NCI-H2081 (cell line): ENCODE measurements around the gene C1QA.
A peak's percentile ranks its signal among the peaks of the same experiment; 100 is the strongest.

Source experiments
- DNase-seq, 2 experiments: peaks; one replicate each; lab custom pipeline; 2025; lab: John Stamatoyannopoulos, UW

The C1QA gene, protein sequence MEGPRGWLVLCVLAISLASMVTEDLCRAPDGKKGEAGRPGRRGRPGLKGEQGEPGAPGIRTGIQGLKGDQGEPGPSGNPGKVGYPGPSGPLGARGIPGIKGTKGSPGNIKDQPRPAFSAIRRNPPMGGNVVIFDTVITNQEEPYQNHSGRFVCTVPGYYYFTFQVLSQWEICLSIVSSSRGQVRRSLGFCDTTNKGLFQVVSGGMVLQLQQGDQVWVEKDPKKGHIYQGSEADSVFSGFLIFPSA

DNA sequence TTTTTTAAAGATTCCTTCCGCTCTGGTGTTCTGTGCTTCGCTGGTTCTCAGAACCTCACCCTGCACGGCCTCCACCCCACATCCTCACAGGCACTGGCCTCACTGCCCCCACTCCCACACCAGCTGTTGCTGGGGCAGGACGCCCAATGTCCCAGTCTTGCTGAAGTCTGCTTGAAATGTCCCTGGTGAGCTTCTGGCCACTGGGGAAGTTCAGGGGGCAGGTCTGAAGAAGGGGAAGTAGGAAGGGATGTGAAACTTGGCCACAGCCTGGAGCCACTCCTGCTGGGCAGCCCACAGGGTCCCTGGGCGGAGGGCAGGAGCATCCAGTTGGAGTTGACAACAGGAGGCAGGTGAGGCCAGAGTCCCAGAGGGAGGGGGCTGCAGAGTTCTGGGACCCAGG, at the start of gene C1QA:
Gene C1QA, plus strand, starts transcription at position 276 of the 400 bp plus-strand sequence. CDS start 989 bp downstream, outside the sequence.
- DNase-seq = no peak

DNA sequence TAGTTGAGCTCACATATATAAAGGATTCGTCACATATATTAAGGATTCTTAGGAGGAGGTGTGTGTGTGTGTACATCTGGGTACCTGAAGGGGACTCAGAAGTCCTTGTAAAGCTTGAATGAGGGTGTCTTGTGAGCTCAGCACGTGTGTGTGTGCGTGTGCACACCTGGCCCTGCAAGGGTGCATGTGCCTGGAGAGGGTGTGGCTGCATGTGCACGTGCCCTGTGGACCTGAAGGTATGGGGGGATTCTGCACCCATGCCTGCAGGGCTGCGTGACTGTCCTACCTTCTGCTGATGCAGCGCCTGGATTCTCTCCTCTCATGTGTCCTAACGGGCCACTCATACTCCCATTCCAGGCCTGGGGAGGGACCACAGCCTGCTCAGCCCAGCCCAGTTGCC, 49.2 kb upstream of the C1QA start:
- DNase-seq = no peak

DNA sequence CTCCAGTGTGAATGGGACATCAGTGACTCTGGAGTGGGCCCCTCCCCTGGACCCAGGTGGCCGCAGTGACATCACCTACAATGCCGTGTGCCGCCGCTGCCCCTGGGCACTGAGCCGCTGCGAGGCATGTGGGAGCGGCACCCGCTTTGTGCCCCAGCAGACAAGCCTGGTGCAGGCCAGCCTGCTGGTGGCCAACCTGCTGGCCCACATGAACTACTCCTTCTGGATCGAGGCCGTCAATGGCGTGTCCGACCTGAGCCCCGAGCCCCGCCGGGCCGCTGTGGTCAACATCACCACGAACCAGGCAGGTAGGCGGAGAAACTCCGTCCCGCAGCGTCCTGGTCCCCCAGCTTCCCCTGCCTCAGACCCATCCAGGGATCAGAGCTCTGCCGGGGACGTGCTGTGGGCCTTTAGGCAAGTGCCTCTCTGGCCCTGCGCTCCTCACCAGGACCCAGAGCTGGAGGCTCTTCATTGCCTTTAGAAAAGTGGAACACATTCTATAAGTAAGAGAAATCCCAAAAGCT, 47.5 kb upstream of the C1QA start:
- DNase-seq = no peak

DNA sequence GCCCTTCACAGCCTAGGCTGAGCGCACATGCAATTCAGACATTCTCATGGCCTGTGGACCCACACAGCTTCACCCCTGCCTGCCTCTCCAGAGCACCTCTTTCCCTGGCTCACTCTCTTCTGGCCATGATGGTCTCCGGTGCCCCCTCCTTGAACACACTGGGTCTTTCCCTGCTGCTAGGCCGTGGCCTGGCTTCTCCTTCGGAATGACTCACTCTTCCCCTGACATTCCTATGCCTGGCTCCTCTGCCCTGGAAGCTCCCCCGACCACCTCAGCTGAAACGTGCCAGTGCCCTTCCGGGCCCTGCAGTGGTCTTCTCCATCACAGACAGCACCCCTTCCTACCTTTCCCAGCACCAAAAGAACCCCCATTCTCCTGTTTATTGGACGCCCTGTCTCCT, 44.9 kb upstream of the C1QA start:
- no peak for DNase-seq

DNA sequence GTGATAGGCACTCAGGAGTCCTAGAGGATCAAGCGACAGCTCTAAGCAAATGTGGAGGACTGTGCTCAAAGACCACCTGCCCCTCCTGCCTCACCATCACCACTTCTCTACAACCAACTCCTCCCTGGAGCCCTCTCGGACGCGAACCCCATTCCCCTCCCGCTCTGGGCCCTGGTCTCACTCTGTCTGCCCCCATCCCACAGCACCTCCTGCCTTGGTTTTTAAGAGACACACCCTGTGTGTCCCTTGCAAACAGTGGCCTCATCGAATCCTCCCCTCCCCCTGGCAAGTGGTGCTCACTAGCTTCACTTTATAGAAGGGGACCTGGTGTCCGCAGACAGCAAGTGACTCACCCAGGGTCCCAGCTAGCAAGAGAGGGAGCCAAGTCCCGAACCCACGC, 44.4 kb upstream of the C1QA start:
- no peak for DNase-seq

DNA sequence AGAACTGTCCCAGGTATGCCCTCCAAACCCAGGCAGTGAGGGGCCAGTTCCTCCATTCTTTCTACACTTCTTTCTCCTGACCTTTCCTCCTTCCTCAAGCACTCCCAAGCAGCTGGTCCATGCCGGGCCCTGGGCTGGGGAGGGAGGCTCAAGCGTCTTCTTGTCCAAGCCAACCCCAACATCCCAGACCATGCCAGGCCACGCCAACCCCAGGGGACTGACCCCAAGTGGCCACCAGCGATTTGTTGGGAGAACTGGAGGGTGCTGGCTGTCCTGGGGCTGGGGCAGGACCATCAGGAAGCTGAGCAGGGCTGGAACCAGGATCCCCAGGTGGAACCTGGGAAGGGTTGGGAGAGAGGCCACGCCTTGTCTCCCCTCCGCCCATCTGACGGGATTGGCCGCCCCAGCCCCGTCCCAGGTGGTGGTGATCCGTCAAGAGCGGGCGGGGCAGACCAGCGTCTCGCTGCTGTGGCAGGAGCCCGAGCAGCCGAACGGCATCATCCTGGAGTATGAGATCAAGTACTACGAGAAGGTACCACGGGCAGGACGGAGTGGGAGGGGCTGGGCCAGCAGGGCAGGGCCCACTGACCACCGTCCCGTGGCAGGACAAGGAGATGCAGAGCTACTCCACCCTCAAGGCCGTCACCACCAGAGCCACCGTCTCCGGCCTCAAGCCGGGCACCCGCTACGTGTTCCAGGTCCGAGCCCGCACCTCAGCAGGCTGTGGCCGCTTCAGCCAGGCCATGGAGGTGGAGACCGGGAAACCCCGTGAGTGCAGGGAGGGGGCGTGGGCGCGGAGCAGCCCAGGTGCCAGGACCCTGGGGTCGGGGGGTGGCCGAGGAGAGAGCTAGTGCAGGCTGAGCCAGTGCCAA, 43.3 kb upstream of the C1QA start:
- no peak for DNase-seq

DNA sequence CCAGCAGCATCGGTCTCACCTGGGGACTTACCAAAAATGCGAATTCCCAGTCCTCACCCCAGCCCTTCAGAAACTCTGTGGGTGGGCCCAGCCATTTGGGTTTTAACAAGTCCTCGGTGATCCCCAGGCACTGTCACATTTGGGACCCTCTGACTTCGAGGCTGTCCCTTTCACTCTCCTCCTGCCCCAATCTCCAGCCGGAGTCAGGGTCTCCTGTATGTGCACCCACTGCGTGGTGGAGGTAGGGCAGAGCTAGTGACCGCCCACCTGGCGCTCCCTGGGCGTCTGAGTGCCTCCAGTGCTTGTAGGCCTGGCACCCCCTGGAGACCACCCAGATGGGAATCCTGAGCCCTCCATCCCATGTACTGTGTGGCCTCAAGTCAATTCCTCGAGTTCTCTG, 42.0 kb upstream of the C1QA start:
- no peak for DNase-seq

DNA sequence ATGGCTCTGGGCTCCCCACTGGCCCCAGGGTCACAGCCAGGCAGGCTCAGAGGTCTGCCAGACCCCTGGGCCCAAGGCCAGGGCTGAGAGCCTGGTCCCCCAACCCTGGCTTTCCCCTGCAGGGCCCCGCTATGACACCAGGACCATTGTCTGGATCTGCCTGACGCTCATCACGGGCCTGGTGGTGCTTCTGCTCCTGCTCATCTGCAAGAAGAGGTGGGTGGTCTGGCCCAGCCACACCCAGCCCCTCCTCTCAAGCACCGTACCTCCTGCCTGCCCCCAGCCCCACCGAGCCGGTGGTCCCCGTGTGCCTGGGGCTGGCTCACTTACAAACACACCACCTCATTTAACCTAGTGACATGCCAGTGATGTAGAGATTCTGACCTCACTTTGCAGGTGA, 41.3 kb upstream of the C1QA start:
- DNase-seq = no peak

DNA sequence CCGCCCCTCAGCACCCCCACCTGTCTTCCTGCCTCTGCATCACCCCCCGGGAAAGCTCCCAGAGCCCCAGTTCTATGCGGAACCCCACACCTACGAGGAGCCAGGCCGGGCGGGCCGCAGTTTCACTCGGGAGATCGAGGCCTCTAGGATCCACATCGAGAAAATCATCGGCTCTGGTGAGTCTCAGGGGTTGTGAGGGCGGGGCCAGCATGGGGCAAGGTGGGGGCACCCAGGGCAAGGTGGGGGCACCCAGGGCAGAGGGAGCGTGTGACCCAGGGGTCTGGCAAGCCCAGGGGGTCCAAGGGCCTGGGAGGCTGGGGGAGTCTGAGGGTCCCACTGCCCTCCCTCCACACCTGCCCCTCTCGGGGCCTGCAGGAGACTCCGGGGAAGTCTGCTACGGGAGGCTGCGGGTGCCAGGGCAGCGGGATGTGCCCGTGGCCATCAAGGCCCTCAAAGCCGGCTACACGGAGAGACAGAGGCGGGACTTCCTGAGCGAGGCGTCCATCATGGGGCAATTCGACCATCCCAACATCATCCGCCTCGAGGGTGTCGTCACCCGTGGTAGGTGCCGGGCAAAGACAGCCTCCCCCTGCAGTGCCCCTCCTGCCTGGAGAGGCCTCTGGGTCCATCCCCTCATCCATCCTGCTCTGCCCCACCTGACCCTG, 39.0 kb upstream of the C1QA start:
- no peak for DNase-seq

DNA sequence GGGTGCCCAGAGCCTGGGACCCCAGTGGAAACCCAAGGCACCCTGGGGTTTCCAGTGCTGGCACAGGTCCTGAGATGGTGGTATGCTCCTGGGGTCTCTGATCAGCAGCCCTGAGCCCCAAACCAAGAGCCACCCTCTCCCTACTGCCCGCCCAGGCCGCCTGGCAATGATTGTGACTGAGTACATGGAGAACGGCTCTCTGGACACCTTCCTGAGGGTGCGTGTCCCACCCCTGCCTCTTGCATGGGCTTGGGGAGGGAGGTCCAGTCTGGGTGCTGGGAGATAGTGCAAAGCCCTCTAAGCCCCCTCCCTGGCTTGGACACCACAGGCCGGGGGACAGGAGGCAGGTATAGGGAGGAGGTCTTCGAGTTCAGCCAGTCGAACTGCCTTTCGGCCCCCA, 38.4 kb upstream of the C1QA start:
- DNase-seq = no peak

DNA sequence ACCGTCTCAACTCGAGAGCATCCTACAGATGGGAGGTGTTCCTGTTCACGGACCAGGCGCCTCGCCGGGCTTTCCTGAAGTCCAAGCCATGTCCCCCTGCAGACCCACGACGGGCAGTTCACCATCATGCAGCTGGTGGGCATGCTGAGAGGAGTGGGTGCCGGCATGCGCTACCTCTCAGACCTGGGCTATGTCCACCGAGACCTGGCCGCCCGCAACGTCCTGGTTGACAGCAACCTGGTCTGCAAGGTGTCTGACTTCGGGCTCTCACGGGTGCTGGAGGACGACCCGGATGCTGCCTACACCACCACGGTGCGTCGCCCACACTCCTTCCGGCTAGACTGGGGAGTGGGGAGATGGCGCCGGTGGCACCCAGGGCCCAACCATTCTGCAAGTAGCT, 37.7 kb upstream of the C1QA start:
- DNase-seq = no peak

DNA sequence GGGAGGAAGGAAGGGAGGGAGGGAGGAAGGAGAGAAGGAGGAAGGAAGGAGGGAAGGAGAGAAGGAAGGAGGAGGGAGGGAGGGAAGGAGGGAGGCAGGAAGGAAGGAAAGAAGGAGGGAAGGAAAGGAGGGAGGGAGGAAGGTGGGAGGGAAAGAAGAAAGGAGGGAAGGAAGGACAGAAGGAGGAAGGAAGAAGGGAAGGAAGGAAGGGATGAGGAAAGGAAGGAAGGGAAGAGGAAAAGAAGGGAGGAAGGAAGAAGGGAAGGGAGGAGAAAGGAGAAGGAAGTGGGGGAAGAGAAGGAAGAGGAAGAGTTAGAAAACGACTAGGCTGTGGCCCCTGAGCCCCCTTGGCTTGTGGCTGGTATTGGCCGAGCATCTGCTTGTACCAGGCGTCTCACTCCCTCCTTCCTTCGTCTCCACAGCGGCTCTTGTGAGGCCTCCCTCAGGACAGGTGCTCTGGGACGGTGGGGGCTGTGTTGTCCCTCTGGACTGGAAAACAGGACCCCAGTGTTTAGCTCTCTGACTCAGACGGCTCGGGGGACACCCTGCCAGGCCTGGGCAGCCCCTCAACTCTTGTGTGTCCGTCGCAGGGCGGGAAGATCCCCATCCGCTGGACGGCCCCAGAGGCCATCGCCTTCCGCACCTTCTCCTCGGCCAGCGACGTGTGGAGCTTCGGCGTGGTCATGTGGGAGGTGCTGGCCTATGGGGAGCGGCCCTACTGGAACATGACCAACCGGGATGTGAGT, 36.2 kb upstream of the C1QA start:
- no peak for DNase-seq

DNA sequence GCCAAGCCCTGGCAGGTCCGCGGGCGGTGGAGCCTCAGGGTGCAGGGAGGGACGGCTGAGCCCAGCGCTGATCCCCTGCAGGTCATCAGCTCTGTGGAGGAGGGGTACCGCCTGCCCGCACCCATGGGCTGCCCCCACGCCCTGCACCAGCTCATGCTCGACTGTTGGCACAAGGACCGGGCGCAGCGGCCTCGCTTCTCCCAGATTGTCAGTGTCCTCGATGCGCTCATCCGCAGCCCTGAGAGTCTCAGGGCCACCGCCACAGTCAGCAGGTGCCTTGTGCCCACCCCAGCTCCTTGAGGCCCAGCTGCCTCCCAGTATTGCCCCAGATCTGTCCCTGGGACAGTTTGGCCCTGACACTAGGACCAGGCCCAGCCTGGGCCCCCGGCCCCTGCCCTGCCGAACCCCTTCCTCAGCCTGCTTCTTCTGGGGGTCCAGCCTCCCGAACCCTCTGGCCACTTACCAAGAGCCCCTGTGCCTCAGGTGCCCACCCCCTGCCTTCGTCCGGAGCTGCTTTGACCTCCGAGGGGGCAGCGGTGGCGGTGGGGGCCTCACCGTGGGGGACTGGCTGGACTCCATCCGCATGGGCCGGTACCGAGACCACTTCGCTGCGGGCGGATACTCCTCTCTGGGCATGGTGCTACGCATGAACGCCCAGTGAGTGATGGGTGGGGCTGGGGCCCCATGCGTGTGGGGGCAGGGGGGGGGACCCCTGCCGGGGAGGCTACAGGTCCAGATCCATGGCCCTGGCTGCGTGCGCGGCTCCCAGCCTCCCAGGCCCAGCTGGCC, 35.4 kb upstream of the C1QA start:
- no peak for DNase-seq

DNA sequence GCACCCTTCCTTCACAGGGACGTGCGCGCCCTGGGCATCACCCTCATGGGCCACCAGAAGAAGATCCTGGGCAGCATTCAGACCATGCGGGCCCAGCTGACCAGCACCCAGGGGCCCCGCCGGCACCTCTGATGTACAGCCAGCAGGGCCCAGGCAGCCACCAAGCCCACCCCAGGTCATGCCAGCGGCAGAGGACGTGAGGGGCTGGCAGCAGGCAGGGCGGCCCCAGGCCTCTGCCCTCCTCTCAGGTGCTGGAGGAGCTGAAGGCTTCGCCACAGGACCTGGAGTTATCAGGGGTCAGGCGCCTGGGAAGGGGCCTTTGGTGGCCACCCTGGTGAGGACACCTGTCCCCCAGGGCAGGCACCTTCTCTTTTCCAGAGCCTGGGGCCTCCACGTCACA, 34.8 kb upstream of the C1QA start:
- no peak for DNase-seq

DNA sequence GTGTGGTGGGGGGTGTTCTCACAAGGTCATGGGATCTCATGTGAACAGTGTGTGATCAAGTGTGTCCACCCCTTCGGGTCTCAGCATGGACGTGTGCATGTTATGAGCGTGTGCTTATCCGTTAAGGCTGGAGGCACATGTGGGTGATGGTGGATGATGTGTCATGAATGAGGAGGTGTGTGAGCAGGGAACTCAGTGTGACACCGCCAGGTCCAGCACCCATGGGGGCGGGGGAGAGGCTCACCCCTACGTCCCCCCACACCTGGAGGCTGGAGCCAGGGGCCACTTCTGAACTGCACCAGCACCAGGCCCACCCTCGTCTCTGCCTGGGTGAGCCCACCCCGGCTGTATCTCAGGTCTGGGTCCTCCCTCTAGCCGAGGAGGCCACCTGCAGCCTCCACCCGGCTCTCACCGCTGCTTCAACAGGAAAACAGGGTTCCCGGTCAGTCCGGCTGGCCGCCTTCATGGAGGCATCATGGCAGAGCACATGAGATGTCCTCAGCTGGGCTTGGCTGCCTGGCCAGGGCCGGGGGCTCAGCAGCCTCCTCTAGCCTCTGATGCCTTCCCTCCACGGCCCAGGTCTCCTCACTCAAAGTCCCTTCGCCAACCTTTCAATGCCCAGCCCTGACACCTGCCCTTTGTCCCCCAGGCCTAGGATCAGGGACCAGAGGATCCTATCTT, 34.2 kb upstream of the C1QA start:
- DNase-seq = no peak

DNA sequence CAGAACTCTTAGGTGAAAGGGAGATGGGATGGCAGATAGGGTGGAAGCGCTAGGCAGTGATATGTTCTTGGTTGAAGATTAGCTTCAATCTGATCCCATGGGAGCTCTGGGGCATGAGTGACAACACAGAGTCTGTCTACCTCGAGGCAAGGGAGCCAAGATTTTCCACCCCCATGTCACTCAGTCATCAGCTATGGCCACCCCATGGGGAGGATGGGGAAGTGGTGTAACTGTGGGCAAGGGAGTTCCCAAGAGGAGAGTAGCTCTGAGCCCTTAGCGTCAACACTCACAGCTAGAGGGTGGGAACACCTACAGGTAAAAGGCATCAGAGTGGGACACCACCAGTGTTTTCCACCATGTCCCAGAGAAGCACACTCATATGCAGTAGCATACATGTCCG, 30.3 kb upstream of the C1QA start:
- DNase-seq = no peak

DNA sequence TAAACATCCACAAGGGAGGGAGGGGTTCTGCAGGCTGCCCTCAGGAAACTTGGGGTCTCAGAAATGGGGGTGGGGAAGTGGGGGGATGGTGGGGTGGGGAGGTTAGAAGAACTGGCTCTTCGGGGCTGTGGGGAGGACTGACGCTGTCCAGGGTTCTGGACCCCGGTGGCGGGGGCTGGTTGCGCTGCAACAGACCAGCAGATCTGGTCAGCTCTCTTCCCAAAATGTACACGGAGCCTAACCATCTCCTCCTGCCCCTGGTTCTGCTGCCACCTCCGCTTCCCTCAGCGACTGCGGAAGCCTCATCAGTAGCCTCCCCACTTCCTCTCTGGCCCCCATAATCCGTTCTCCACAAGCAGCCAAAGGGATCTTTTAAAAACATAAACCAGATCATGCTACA, 29.3 kb upstream of the C1QA start:
- DNase-seq = no peak

DNA sequence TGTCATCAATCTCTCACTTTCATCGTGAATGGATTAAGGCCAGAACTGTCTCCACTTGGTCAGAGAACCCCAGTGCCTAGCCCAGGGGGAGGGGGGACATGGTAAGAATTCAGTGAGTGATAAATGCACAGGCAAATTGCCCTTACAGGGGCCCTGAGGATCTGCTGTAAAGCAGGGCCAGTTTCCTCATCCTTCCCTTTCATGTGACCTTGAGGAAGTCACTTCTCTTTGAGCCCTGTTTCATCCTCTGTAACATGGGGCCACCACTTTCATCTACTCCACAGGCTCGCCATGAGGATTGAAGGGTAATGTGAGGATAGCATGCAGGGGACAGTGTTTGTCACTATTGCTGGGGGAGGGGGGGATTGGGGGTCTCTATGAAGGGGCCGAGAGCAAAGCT, 28.1 kb upstream of the C1QA start:
- no peak for DNase-seq

DNA sequence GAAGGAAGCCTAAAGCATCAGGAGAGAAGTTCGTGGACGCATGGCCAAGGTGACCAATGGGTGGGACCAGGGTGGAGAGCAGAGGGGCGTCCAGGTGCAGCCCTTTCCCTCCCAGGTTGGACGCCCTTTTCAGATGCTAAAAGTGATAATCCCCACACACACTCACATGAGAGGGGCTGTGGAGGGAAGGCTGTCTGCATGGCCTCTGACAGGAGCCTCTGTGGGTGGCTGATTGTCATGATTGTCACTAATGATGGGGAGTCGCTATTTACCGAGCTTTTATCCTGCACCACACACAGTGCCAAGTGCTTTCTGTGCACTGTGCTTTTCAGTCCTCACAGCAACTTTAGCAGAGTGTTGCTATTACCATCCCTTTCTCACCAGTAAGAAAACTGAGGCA, 27.1 kb upstream of the C1QA start:
- peak; percentile 76 to 95 for DNase-seq

DNA sequence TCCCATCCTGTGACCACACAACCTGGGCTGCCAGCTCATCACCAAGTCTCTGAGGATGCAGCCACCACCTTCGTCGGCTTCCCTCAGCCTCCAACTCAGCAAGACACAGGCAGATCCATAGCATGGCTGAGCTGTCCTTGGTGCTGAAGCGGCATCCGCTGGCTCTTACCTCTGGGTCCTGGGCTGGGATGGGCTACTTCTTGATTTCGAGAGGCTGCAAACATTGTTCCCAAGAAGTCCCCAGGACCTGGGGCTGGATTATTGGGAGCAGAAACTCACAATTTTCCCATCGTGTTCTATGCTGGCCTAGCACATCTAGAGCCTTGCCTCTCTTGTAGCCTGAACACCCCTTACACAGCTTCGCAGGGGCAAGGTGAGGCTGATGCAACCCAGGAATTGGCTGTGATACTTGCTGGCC, 24.9 kb upstream of the C1QA start:
- no peak for DNase-seq
